Parathyroid adenoma (tissue), 2 donors: ENCODE measurements around the gene MAP2K5.

Experiments
- H2AFZ ChIP-seq: fragments of 300-600 bp; sonication (generic); one replicate; pipeline ENCODE4 v1.7.0; 2017; ENCODE audit warnings: antibody characterized with exemption, mild to moderate bottlenecking
- H3K27ac ChIP-seq: fragments of 300-600 bp; sonication (generic); one replicate; pipeline ENCODE4 v1.7.0; 2017
- H3K27me3 ChIP-seq: fragments of 300-600 bp; sonication (generic); one replicate; pipeline ENCODE4 v1.7.0; 2017; ENCODE audit warnings: low read length; ENCODE audit not compliant: control insufficient read depth, insufficient read depth
- H3K36me3 ChIP-seq: fragments of 300-600 bp; sonication (generic); one replicate; pipeline ENCODE4 v1.7.0; 2017; ENCODE audit warnings: low read length; ENCODE audit not compliant: control insufficient read depth, insufficient read depth
- H3K4me1 ChIP-seq: fragments of 300-600 bp; sonication (generic); one replicate; pipeline ENCODE4 v1.7.0; 2017; ENCODE audit warnings: control low read depth
- H3K4me2 ChIP-seq: fragments of 300-600 bp; sonication (generic); one replicate; pipeline ENCODE4 v1.7.0; 2017; ENCODE audit warnings: low read length
- H3K4me3 ChIP-seq: fragments of 300-600 bp; sonication (generic); one replicate; pipeline ENCODE4 v1.7.0; 2017; ENCODE audit warnings: low read depth, low read length
- H3K79me2 ChIP-seq: fragments of 300-600 bp; sonication (generic); one replicate; pipeline ENCODE4 v1.7.0; 2017; ENCODE audit warnings: control low read depth
- H3K9ac ChIP-seq: fragments of 300-600 bp; sonication (generic); one replicate; pipeline ENCODE4 v1.7.0; 2017; ENCODE audit warnings: mild to moderate bottlenecking
- H3K9me3 ChIP-seq: fragments of 300-600 bp; sonication (generic); one replicate; pipeline ENCODE4 v1.7.0; 2017; ENCODE audit warnings: low read length; ENCODE audit not compliant: control insufficient read depth
- TF ChIP-seq, protein P1 (sequence below): fragments of 300-600 bp; sonication (generic); IDR thresholded peaks from one replicate; pipeline ENCODE4 v1.7.0; 2017; ENCODE audit warnings: antibody characterized with exemption, mild to moderate bottlenecking
- donor health status: primary hyperparathyroidism.

The MAP2K5 gene

DNA sequence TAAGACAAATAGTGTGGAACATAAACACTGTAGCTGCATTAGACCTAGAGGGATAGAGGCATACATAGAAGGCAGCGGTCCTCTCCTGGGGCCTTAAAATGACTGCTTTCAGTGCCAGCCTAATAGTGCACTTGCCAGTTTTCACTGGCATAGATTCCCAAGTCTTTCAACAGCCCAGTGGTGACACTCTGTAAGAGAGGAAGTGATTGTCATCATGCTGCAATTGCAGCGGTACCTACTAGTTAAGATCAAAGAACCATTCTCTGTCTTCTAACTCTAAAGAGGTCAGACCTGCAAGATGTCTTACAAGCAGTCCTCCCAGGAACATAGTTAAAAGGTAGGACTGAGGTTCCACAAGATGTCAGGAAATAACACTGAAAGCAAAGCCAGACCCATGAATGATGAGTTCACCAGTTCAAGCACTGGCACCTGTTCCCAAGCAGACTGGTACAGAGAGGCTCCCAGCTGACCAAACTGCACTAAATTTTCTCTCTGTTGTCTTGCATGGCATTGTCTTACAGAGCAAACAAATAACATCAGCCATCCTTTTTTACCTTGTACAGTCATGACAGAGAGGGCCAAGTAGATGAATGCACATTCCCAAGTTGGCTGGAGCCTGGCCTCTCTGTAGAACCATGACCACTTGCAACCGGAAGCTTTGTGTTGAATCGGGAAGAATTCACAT is 182.3 kb downstream of the MAP2K5 start:
- TF ChIP-seq, protein P1, sequence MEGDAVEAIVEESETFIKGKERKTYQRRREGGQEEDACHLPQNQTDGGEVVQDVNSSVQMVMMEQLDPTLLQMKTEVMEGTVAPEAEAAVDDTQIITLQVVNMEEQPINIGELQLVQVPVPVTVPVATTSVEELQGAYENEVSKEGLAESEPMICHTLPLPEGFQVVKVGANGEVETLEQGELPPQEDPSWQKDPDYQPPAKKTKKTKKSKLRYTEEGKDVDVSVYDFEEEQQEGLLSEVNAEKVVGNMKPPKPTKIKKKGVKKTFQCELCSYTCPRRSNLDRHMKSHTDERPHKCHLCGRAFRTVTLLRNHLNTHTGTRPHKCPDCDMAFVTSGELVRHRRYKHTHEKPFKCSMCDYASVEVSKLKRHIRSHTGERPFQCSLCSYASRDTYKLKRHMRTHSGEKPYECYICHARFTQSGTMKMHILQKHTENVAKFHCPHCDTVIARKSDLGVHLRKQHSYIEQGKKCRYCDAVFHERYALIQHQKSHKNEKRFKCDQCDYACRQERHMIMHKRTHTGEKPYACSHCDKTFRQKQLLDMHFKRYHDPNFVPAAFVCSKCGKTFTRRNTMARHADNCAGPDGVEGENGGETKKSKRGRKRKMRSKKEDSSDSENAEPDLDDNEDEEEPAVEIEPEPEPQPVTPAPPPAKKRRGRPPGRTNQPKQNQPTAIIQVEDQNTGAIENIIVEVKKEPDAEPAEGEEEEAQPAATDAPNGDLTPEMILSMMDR, result no peak
- Histone ChIP-seq H3K27ac (no peak overlapping the region), H3K4me3 (no peak overlapping the region), H3K79me2 (no peaks in the 10 kb centered on the region), H2AFZ (no peak overlapping the region), H3K36me3 (no peaks in the 10 kb centered on the region), H3K9ac (no peak overlapping the region), H3K4me2 (no peak overlapping the region), H3K9me3 (no peaks in the 10 kb centered on the region), H3K4me1 (no peaks in the 10 kb centered on the region), H3K27me3 (no peaks in the 10 kb centered on the region)

DNA sequence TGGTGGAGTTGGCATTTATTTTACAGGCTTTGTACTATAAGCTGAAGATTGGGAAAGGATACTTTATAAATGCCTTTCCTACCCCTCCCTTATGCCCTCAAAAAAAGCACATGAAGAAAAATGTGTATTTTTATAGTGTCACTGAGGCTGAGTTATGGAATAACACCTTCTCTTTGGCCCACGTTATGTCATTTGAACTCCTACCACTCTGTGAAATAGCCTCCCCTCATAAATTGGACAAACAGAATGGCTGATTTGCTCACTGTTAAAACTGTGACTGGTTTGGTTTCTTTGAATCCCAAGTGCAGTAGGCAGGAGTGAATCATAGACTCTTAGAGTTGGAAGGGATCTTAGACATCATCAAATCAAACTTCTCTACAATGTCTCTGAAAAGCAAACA is 187.6 kb downstream of the MAP2K5 start:
- no peaks in the 10 kb centered on the region for H3K79me2 ChIP-seq
- H3K27ac ChIP-seq, result no peak overlapping the region
- TF ChIP-seq, protein P1, result no peak
- H3K4me2 ChIP-seq, result no peak overlapping the region
- H3K4me3 ChIP-seq, result no peak overlapping the region
- no peaks in the 10 kb centered on the region for H3K9me3 ChIP-seq
- no peaks in the 10 kb centered on the region for H3K36me3 ChIP-seq
- H3K9ac ChIP-seq, result no peak overlapping the region
- no peak overlapping the region for H2AFZ ChIP-seq
- H3K27me3 ChIP-seq, result no peaks in the 10 kb centered on the region
- no peaks in the 10 kb centered on the region for H3K4me1 ChIP-seq

DNA sequence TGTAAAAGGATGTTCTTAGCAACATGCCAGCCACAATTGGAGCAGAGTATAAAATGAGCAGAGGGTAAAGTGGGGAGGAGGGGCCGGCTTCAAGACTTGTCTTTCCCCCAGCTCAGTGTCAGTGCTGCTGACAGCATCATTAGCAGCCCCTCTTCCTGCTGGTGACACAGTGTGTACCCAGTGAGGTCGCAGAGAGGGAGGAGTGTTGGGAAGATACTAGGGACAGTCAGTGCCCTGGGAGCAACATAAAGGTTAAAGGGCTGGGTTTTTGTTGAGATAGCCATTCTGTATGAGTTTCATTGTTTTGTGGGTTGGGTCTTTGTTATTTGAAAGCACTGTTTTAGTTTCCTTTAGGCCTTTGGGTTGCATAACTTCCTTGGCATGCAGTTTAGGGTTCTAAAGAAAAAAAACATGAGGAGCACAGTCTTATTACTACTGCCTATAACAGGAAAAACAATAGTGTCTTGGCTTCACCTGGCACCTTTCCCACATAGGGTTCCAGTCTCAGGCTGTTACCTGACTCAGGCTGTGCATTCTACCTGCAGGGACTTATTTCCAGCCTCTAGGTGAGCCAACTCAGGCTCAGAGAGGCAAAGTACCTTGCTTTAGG is 188.7 kb downstream of the MAP2K5 start:
- Histone ChIP-seq H3K9me3 (no peaks in the 10 kb centered on the region), H3K79me2 (no peaks in the 10 kb centered on the region), H2AFZ (no peak overlapping the region), H3K4me1 (no peaks in the 10 kb centered on the region), H3K27me3 (no peaks in the 10 kb centered on the region), H3K4me3 (no peak overlapping the region), H3K4me2 (no peak overlapping the region), H3K36me3 (no peaks in the 10 kb centered on the region), H3K27ac (no peak overlapping the region), H3K9ac (no peak overlapping the region)
- TF ChIP-seq, protein P1, result no peak

GRCh38 chr15:67732164-67732563 is 189.7 kb downstream of the MAP2K5 start:
- no peak overlapping the region for H2AFZ ChIP-seq
- H3K27me3 ChIP-seq, result no peaks in the 10 kb centered on the region
- H3K4me3 ChIP-seq, result no peak overlapping the region
- H3K36me3 ChIP-seq, result no peaks in the 10 kb centered on the region
- TF ChIP-seq, protein P1, result no peak
- H3K4me1 ChIP-seq, result no peaks in the 10 kb centered on the region
- no peak overlapping the region for H3K4me2 ChIP-seq
- no peaks in the 10 kb centered on the region for H3K9me3 ChIP-seq
- no peak overlapping the region for H3K9ac ChIP-seq
- H3K79me2 ChIP-seq, result no peaks in the 10 kb centered on the region
- H3K27ac ChIP-seq, result no peak overlapping the region
